Astrocyte (in vitro differentiated cells and primary cell): Measurements from ENCODE around the gene C15orf61. TPM values are rescaled to one million over a fixed set of nuclear protein-coding genes. Genes with fewer than 3 reads are reported as not detected.

Experiments used
- DNase-seq: peaks from one replicate; pipeline ENCODE4 v3.0.0-alpha.2; 2010; ENCODE audit warnings: low read depth
- FAIRE-seq: peaks from 2 replicates; lab custom pipeline; 2011; peaks lifted over from hg19 to GRCh38; lab: Jason Lieb, UNC
- H2AFZ ChIP-seq: 2 replicates; pipeline ENCODE4 v1.6.0; 2012; ENCODE audit warnings: low read depth, low read length, inconsistent platforms
- H3K27ac ChIP-seq: 2 replicates; pipeline ENCODE4 v1.5.1; 2011; ENCODE audit warnings: low read depth, low read length, inconsistent platforms
- H3K27me3 ChIP-seq: 2 replicates; pipeline ENCODE4 v1.6.0; 2011; ENCODE audit warnings: low read length, inconsistent platforms; ENCODE audit not compliant: insufficient read depth
- H3K36me3 ChIP-seq: 2 replicates; pipeline ENCODE4 v1.5.1; 2011; ENCODE audit warnings: low read length, inconsistent platforms; ENCODE audit not compliant: insufficient read depth
- H3K4me1 ChIP-seq: 2 replicates; pipeline ENCODE4 v1.5.1; 2011; ENCODE audit warnings: low read length, inconsistent platforms; ENCODE audit not compliant: insufficient read depth
- H3K4me2 ChIP-seq: 2 replicates; pipeline ENCODE4 v1.6.0; 2012; ENCODE audit warnings: low read length, inconsistent platforms
- H3K4me3 ChIP-seq: 2 replicates; pipeline ENCODE4 v1.5.1; 2011; ENCODE audit warnings: low read depth, mild to moderate bottlenecking, low read length, inconsistent platforms; ENCODE audit not compliant: insufficient read depth
- H3K79me2 ChIP-seq: 2 replicates; pipeline ENCODE4 v1.6.0; 2012; ENCODE audit warnings: mild to moderate bottlenecking, low read length, inconsistent platforms; ENCODE audit not compliant: insufficient read depth
- H3K9ac ChIP-seq: 2 replicates; pipeline ENCODE4 v1.6.0; 2012; ENCODE audit warnings: mild to moderate bottlenecking, low read length, inconsistent platforms
- H3K9me3 ChIP-seq: 2 replicates; pipeline ENCODE4 v1.5.1; 2012; ENCODE audit warnings: low read depth, mild to moderate bottlenecking, low read length, inconsistent platforms; ENCODE audit not compliant: insufficient read depth
- H4K20me1 ChIP-seq: 2 replicates; pipeline ENCODE4 v1.6.0; 2012; ENCODE audit warnings: low read length, inconsistent platforms; ENCODE audit not compliant: insufficient read depth
- H3K27ac Mint-ChIP-seq: one replicate; pipeline ENCODE4 v1.8.0; 2021; ENCODE audit warnings: mild to moderate bottlenecking, mixed read lengths; ENCODE audit not compliant: unreplicated experiment
- H3K27me3 Mint-ChIP-seq: one replicate; pipeline ENCODE4 v1.8.0; 2021; ENCODE audit warnings: low read depth, mixed read lengths; ENCODE audit not compliant: unreplicated experiment
- H3K36me3 Mint-ChIP-seq: one replicate; pipeline ENCODE4 v1.8.0; 2021; ENCODE audit warnings: low read depth, mixed read lengths; ENCODE audit not compliant: unreplicated experiment
- H3K4me1 Mint-ChIP-seq: one replicate; pipeline ENCODE4 v1.8.0; 2021; ENCODE audit warnings: low read depth, mixed read lengths; ENCODE audit not compliant: unreplicated experiment
- H3K4me3 Mint-ChIP-seq: one replicate; pipeline ENCODE4 v1.8.0; 2021; ENCODE audit warnings: mild to moderate bottlenecking, moderate library complexity, mixed read lengths; ENCODE audit not compliant: unreplicated experiment
- H3K9me3 Mint-ChIP-seq: one replicate; pipeline ENCODE4 v1.8.0; 2021; ENCODE audit warnings: mild to moderate bottlenecking, mixed read lengths; ENCODE audit not compliant: unreplicated experiment
- CTCF ChIP-seq: IDR thresholded peaks from 2 replicates; pipeline ENCODE4 v1.5.1; 2011; ENCODE audit warnings: low read depth, mild to moderate bottlenecking, inconsistent platforms, low read length, moderate library complexity; ENCODE audit not compliant: insufficient read depth
- EZH2 ChIP-seq: IDR thresholded peaks from 2 replicates; pipeline ENCODE4 v1.6.1; 2012; ENCODE audit warnings: mild to moderate bottlenecking, low read length, inconsistent platforms; ENCODE audit not compliant: insufficient read depth
- total RNA-seq: library from RNA; stranded (reverse); gene quantifications from 2 replicates; pipeline ENCODE4 v1.2.1, GENCODE V29; 2021

The C15orf61 gene
- total RNA-seq, 1 donor from 2014 or later = 4.7 TPM

- DNase-seq (no peak), FAIRE-seq (no peak)
- H3K9me3 Mint-ChIP-seq = no peaks in the 10 kb centered on the region
- H3K4me2 ChIP-seq = no peak overlapping the region
- peaks cover 8% of the 10 kb centered on the region for H3K4me1 ChIP-seq
- no peaks in the 10 kb centered on the region for H3K79me2 ChIP-seq
- no peaks in the 10 kb centered on the region for H3K36me3 ChIP-seq
- TF ChIP-seq CTCF = no peak
- TF ChIP-seq EZH2 = no peak
- H3K27ac ChIP-seq = no peak overlapping the region
- no peak overlapping the region for H3K4me3 ChIP-seq
- no peak overlapping the region for H3K27ac Mint-ChIP-seq
- H3K27me3 ChIP-seq = no peaks in the 10 kb centered on the region
- no peaks in the 10 kb centered on the region for H3K27me3 Mint-ChIP-seq
- no peak overlapping the region for H2AFZ ChIP-seq
- H4K20me1 ChIP-seq = no peaks in the 10 kb centered on the region
- no peak overlapping the region for H3K9ac ChIP-seq
- peaks cover 11% of the 10 kb centered on the region for H3K4me1 Mint-ChIP-seq
- no peak overlapping the region for H3K4me3 Mint-ChIP-seq
- peaks cover 2% of the 10 kb centered on the region for H3K36me3 Mint-ChIP-seq
- H3K9me3 ChIP-seq = no peaks in the 10 kb centered on the region
These were observed 12.5 kb upstream of the C15orf61 start for GRCh38 chr15:67508407-67508806.

- H3K27me3 ChIP-seq = no peaks in the 10 kb centered on the region
- no peaks in the 10 kb centered on the region for H3K36me3 ChIP-seq
- peaks cover 8% of the 10 kb centered on the region for H3K4me1 ChIP-seq
- H3K4me2 ChIP-seq = no peak overlapping the region
- no peak overlapping the region for H3K9ac ChIP-seq
- no peak overlapping the region for H2AFZ ChIP-seq
- no peaks in the 10 kb centered on the region for H3K9me3 Mint-ChIP-seq
- H3K27me3 Mint-ChIP-seq = no peaks in the 10 kb centered on the region
- no peaks in the 10 kb centered on the region for H3K79me2 ChIP-seq
- DNase-seq = no peak
- peaks cover 11% of the 10 kb centered on the region for H3K4me1 Mint-ChIP-seq
- no peak overlapping the region for H3K27ac ChIP-seq
- H3K9me3 ChIP-seq = no peaks in the 10 kb centered on the region
- no peak for TF ChIP-seq EZH2
- no peak overlapping the region for H3K4me3 ChIP-seq
- H3K27ac Mint-ChIP-seq = no peak overlapping the region
- peaks cover 5% of the 10 kb centered on the region for H3K36me3 Mint-ChIP-seq
- H3K4me3 Mint-ChIP-seq = no peak overlapping the region
- H4K20me1 ChIP-seq = no peaks in the 10 kb centered on the region
- FAIRE-seq = no peak
These were observed 11.0 kb upstream of the C15orf61 start for GRCh38 chr15:67509918-67510317.

- H3K9me3 ChIP-seq = no peaks in the 10 kb centered on the region
- no peak overlapping the region for H2AFZ ChIP-seq
- no peaks in the 10 kb centered on the region for H3K27me3 ChIP-seq
- Mint-ChIP-seq H3K36me3 (peaks cover 5% of the 10 kb centered on the region), H3K27me3 (no peaks in the 10 kb centered on the region), H3K4me3 (no peak overlapping the region), H3K9me3 (no peaks in the 10 kb centered on the region), H3K4me1 (peaks cover 11% of the 10 kb centered on the region), H3K27ac (no peak overlapping the region)
- no peak overlapping the region for H3K4me3 ChIP-seq
- H3K27ac ChIP-seq = no peak overlapping the region
- DNase-seq = peak; percentile 66
- peak; percentile 69 for FAIRE-seq
- no peaks in the 10 kb centered on the region for H3K79me2 ChIP-seq
- H3K4me1 ChIP-seq = peaks cover 8% of the 10 kb centered on the region
- peak overlapping the region; percentile 51 for H3K4me2 ChIP-seq
- no peak overlapping the region for H3K9ac ChIP-seq
- TF ChIP-seq EZH2 (no peak), CTCF (no peak)
- no peaks in the 10 kb centered on the region for H4K20me1 ChIP-seq
- H3K36me3 ChIP-seq = no peaks in the 10 kb centered on the region
These were observed 10.2 kb upstream of the C15orf61 start for GRCh38 chr15:67510597-67511190.
